ENCODE measurements around the gene MYO16.

Gene MYO16

DNA sequence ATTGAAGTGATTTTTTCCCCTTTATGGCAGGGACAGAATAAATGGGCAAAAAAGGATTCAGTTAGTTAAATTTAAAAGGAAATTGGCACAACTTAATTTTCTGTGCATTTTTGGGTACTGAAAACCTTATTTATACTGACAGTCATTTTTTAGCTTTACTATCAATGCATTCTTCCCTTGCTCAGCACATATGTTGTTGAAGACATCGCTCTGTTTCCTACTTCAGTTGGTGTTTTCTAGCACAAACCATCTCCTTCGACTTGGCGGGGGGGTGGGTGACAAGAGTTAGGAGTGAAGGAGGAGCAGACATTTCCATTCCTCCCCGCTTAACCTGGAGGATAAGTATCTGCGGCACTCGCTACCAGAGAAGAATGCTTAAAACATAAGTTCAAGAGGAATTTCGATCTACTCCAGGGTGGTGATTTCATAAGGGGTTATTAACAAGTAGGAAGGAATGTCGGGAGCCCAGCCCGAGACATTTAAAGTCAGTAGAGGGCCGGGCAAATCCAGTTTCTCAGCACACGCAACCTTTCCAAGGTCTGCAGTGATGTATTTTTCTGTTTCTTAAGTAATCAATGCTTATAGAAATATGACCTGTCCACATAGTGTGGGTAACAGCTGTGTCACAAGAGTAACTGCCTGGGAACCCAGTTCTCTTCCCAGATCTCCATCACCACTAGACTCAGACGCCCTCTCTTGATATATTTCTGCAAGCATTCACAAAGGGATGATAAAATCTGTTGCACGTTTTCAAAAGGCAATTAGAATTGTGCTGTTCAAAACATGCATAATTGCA, 525.8 kb downstream of the MYO16 start:
- DNase-seq (ENCODE audit: low spot score): no peak
- in situ Hi-C loops (cut with MboI; ENCODE audit: low sequenced_read_pairs, unreplicated experiment): no loop called here
- TF ChIP-seq, protein P1, sequence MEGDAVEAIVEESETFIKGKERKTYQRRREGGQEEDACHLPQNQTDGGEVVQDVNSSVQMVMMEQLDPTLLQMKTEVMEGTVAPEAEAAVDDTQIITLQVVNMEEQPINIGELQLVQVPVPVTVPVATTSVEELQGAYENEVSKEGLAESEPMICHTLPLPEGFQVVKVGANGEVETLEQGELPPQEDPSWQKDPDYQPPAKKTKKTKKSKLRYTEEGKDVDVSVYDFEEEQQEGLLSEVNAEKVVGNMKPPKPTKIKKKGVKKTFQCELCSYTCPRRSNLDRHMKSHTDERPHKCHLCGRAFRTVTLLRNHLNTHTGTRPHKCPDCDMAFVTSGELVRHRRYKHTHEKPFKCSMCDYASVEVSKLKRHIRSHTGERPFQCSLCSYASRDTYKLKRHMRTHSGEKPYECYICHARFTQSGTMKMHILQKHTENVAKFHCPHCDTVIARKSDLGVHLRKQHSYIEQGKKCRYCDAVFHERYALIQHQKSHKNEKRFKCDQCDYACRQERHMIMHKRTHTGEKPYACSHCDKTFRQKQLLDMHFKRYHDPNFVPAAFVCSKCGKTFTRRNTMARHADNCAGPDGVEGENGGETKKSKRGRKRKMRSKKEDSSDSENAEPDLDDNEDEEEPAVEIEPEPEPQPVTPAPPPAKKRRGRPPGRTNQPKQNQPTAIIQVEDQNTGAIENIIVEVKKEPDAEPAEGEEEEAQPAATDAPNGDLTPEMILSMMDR (IDR thresholded peaks at IDR 0.05; ENCODE audit: borderline replicate concordance, control extremely low read depth, extremely low read depth, insufficient read depth, missing control alignments): no peak

DNA sequence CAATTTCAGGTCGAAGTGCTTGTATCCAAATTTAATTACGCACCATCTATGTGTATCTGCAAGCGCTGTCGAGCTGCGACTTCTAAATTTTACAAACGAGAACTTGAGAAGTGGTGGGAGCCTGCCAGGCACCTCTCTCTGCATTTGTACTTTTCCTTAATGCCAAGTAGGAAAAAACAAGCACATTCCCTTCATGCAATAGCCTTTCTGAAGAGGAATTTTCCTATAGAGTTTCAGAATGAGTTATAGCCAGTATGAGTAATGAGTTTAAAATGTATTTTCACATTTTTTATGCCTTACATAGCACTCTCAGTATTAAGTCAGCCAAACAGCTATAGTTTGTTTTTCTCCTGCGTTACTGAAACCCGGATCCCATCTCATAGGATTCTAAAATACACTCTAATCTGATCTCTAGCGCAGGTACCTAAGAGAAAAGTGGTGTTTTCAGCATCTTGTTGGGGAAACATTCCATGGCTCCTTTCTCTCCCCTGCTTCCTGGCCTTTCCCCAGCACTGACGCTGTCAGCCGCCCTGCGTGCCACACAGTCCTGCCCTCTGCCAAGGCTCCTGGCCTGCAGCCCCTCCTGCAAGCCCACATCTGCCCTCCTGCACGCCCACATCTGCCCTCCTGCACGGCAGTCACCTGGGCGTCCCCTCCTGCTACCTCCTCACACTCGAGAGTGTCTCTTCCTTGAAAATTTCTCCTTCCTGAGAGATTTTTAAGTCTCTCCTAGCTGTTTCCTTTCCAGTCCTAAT, 526.9 kb downstream of the MYO16 start:
- in situ Hi-C loops (cut with MboI; ENCODE audit: low sequenced_read_pairs, unreplicated experiment): no loop called here
- DNase-seq (ENCODE audit: low spot score): no peak
- TF ChIP-seq, protein P1 (IDR thresholded peaks at IDR 0.05; ENCODE audit: borderline replicate concordance, control extremely low read depth, extremely low read depth, insufficient read depth, missing control alignments): no peak

DNA sequence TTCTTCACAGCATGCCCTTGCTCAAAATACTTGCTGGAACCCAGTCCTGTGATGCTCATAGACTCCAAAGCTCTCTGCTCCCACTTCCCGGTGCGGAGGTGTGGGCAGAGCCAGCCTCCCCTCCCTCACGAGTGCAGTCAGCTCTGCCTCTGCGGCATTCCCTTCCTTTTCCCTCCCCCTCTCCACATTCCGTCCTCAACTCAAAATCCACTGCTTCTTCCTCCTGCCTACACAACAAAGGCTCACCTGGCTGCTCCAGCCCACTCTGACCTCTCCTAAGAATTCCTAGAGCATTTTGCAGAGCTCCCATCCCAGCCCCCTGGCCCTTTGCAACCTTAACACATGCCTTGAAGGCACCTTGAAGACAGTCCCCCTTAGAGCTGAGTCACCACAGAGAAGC, 527.9 kb downstream of the MYO16 start:
- DNase-seq (ENCODE audit: low spot score): no peak
- TF ChIP-seq, protein P1 (IDR thresholded peaks at IDR 0.05; ENCODE audit: borderline replicate concordance, control extremely low read depth, extremely low read depth, insufficient read depth, missing control alignments): no peak
- in situ Hi-C loops (cut with MboI; ENCODE audit: low sequenced_read_pairs, unreplicated experiment): no loop called here

DNA sequence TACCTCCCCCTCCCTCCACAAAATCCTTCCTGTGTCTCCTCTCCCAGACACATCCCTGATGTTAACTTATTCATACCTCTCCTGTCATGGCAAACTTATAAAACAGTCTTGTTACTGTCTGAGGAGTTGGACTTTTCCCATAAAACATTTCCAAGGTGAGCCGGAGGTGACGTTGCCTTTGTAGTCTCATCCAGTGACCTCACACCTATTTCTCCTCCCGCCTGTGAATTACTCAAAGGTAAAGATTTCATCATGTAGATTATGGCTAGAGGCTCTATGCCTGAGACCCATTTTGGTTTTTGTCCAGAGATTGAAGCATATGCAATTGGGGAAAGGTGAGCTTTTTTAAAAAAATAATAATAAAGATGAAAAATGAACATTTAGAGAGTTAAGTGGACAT, 529.0 kb downstream of the MYO16 start:
- TF ChIP-seq, protein P1 (IDR thresholded peaks at IDR 0.05; ENCODE audit: borderline replicate concordance, control extremely low read depth, extremely low read depth, insufficient read depth, missing control alignments): no peak
- in situ Hi-C loops (cut with MboI; ENCODE audit: low sequenced_read_pairs, unreplicated experiment): no loop called here
- no peak for DNase-seq (ENCODE audit: low spot score)

DNA sequence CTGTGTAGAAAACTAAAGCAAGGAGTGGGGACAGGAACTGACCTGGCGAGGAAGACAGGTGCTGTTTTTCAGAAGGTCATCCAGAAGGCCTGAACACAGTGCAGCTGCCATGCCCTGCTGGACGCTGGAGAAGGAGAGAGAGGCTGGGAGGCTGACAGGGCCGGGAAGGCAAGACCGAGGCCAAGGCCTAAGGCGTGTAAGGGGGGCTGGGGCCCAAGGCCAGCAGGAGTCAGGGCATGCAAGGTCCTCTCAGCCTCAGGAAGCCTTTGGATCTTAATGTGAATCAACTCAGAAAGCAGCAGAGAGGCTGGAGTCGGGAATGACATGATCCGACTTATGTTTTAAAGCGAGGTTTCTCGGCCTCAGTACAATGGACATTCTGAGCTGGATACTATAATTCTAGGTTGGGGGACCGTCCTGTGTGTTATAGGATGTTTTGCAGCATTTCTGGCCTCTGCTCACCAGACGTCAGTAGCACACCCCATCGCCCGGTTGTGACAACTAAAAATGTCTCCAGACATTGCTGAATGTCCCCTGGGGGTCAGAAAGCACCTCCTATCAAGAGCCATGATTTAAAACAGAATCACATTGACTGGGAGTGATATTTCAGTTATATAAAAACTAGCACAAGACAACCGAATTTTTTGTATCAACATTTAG, 530.4 kb downstream of the MYO16 start:
- TF ChIP-seq, protein P1 (IDR thresholded peaks at IDR 0.05; ENCODE audit: borderline replicate concordance, control extremely low read depth, extremely low read depth, insufficient read depth, missing control alignments): no peak
- DNase-seq (ENCODE audit: low spot score): no peak
- in situ Hi-C loops (cut with MboI; ENCODE audit: low sequenced_read_pairs, unreplicated experiment): no loop called here

DNA sequence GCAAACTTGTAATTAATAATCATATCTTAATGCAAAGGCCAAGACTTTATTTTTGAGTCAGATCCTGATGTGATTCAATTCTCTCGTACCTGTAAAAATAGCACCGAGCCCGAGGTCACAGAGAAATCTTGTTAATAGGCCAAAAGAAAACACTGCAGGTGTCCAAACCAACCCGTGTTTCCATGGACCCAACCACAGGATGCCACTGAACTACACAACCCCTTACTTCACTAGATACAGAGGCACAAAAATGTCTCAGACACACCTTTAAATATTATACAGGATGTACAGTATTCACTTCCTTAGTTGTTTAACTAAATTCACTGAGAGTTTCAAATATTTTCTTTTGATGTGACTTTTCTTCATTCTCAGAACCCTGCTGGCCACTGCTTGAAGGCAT, 530.9 kb downstream of the MYO16 start:
- TF ChIP-seq, protein P1 (IDR thresholded peaks at IDR 0.05; ENCODE audit: borderline replicate concordance, control extremely low read depth, extremely low read depth, insufficient read depth, missing control alignments): no peak
- no peak for DNase-seq (ENCODE audit: low spot score)
- in situ Hi-C loops (cut with MboI; ENCODE audit: low sequenced_read_pairs, unreplicated experiment): no loop called here

All from GM13976 (cell line).